GM12878 (cell line): ENCODE measurements around the gene CD93. TPM values are rescaled to one million over a fixed set of nuclear protein-coding genes. Genes with fewer than 3 reads are reported as not detected.

Source experiments
- ATAC-seq: fragments of 200-7000 bp; cut with Tn5 transposase; 3 replicates; pipeline ENCODE4 v1.9.1; 2020; ENCODE audit warnings: mild to moderate bottlenecking, moderate library complexity
- BruUV-seq: library from RNA; stranded (reverse); fragments of 400-500 nt; replicated peaks from 2 replicates; lab custom pipeline; 2021; lab: Mats Ljungman, UMichigan
- CTCF ChIA-PET: fragments of 300-600 bp; sonication (Branson Sonifier 250); formaldehyde crosslinking; extraction: SDS; loops from one replicate; lab custom pipeline; 2021; ENCODE audit warnings: inconsistent platforms; lab: Yijun Ruan, JAX
- POLR2A ChIA-PET: fragments of 350-600 bp; formaldehyde crosslinking; extraction: SDS; loops from one replicate; lab custom pipeline; 2021; ENCODE audit warnings: inconsistent platforms; lab: Charles Lee
- RAD21 ChIA-PET: fragments of 300-600 bp; sonication (Branson Sonifier 250); formaldehyde crosslinking; loops from one replicate; lab custom pipeline; 2023; ENCODE audit warnings: antibody characterized with exemption; ENCODE audit not compliant: unreplicated experiment; lab: Charles Lee
- SMC1A ChIA-PET: fragments of 300-600 bp; sonication (Branson Sonifier 250); formaldehyde crosslinking; loops from one replicate; lab custom pipeline; 2023; ENCODE audit not compliant: unreplicated experiment, uncharacterized antibody; lab: Charles Lee
- DNase-seq: peaks from one replicate; pipeline ENCODE4 v3.0.0-alpha.2; 2011; ENCODE audit warnings: low read depth, low spot score
- FAIRE-seq: peaks from 3 replicates; lab custom pipeline; 2011; peaks lifted over from hg19 to GRCh38; lab: Jason Lieb, UNC
- H2AFZ ChIP-seq: 2 replicates; pipeline ENCODE4 v1.6.0; 2011; ENCODE audit warnings: low read depth, low read length, control low read depth; ENCODE audit not compliant: control insufficient read depth
- H3K27ac ChIP-seq: 2 replicates; pipeline ENCODE4 v1.5.1; 2011; ENCODE audit warnings: control low read depth; ENCODE audit not compliant: control insufficient read depth, insufficient read depth
- H3K27me3 ChIP-seq, 2 experiments: replicated peaks in 1 of 2; 2 replicates each; pipeline versions ENCODE4 v1.6.0 to v1.6.1; 2011; ENCODE audit warnings: low read length in 1 of 2; ENCODE audit not compliant: control insufficient read depth in 2 of 2, insufficient read depth in 2 of 2
- H3K36me3 ChIP-seq, 2 experiments: 2 replicates each; pipeline ENCODE4 v1.5.1; 2011; ENCODE audit warnings: low read length in 1 of 2; ENCODE audit not compliant: control insufficient read depth in 2 of 2, insufficient read depth in 2 of 2
- H3K4me1 ChIP-seq: 2 replicates; pipeline ENCODE4 v1.6.1; 2011; ENCODE audit warnings: mild to moderate bottlenecking, low read length, moderate library complexity, mixed read lengths; ENCODE audit not compliant: control insufficient read depth, insufficient read depth
- H3K4me2 ChIP-seq: 2 replicates; pipeline ENCODE4 v1.6.0; 2011; ENCODE audit warnings: control low read depth; ENCODE audit not compliant: control insufficient read depth, insufficient read depth
- H3K4me3 ChIP-seq: fragments of 200-600 bp; sonication (generic); 2 replicates; pipeline ENCODE4 v1.5.1; 2016
- H3K79me2 ChIP-seq: 2 replicates; pipeline ENCODE4 v1.6.0; 2011; ENCODE audit warnings: low read length; ENCODE audit not compliant: control insufficient read depth, insufficient read depth
- H3K9ac ChIP-seq: 2 replicates; pipeline ENCODE4 v1.8.0; 2011; ENCODE audit warnings: low read length, control low read depth, mixed read lengths; ENCODE audit not compliant: control insufficient read depth, insufficient read depth
- H3K9me3 ChIP-seq: replicated peaks from 3 replicates; pipeline ENCODE4 v1.5.1; 2011; ENCODE audit warnings: mild to moderate bottlenecking, low read length; ENCODE audit not compliant: control insufficient read depth, insufficient read depth
- H4K20me1 ChIP-seq: 2 replicates; pipeline ENCODE4 v1.6.0; 2011; ENCODE audit not compliant: control insufficient read depth, insufficient read depth
- E2F8 ChIP-seq: fragments of 450-650 bp; IDR thresholded peaks from 2 replicates; pipeline ENCODE4 v1.6.1; 2018; ENCODE audit warnings: mild to moderate bottlenecking, low read depth, moderate library complexity; ENCODE audit not compliant: partially characterized antibody
- PRDM15 ChIP-seq: fragments of 450-650 bp; formaldehyde crosslinking; IDR thresholded peaks from 2 replicates; pipeline ENCODE4 v1.4.0; 2020; ENCODE audit warnings: mild to moderate bottlenecking, moderate library complexity
- RFX5 ChIP-seq: IDR thresholded peaks from 2 replicates; pipeline ENCODE4 v1.6.1; 2011; ENCODE audit warnings: low read depth, low read length, improper control_type of control experiment
- RUNX3 ChIP-seq: IDR thresholded peaks from 2 replicates; pipeline ENCODE4 v1.6.1; 2012; ENCODE audit warnings: low read length, inconsistent platforms
- WGBS: methylation state at CpG from one replicate; pipeline ENCODE4 v1.1.6; 2016; ENCODE audit warnings: low lambda C conversion rate; ENCODE audit not compliant: insufficient replicate concordance, insufficient coverage; ENCODE audit errors: missing lambda C conversion rate; 5-methylcytosine and 5-hydroxymethylcytosine counted together
- in situ Hi-C: fragments of 300-500 bp; cut with MboI; formaldehyde crosslinking; loops from 9 replicates; pipeline ENCODE4 v1.14.3; 2018; ENCODE audit warnings: mixed read lengths
- intact Hi-C: fragments of 100-400 bp; cut with micrococcal nuclease; formaldehyde crosslinking; loops from one replicate; pipeline ENCODE4 v1.14.2; 2022; ENCODE audit not compliant: unreplicated experiment
- polyA plus RNA-seq, 11 experiments: library from polyadenylated mRNA; depleted of rRNA in 4 of 11; unstranded in 6 of 11; stranded (reverse) in 5 of 11; fragments of >200 nt; fragmentation: Nextera tagmentation in 4 of 11; fragmentation: Illumina TruSeq in 1 of 11; extraction: Ambion mirVana in 4 of 11; extraction: Trizol in 1 of 11; gene quantifications; 1 replicate in 1 of 11; 2 replicates in 10 of 11; pipeline versions ENCODE4 v1.2.1 to v1.2.3, GENCODE V29; 2011 to 2016; ENCODE audit warnings: inconsistent platforms in 2 of 11, missing spikeins in 2 of 11, low read depth in 1 of 11
- total RNA-seq, 4 experiments: library from RNA; depleted of rRNA in 3 of 4; stranded (reverse); fragments of >200 nt in 3 of 4; fragmentation: Illumina TruSeq in 1 of 4; extraction: Trizol in 1 of 4; gene quantifications; 2 replicates each; pipeline versions ENCODE4 v1.2.1 to v1.2.3, GENCODE V29; 2013 to 2021

CD93 gene
- total and polyA plus RNA-seq, 10 of the 15 experiments (the other 5 are each of a cell fraction or from before 2014, with no cell fraction given): 0.20 to 2.7 (median 0.92) TPM

- ChIA-PET CTCF (interaction anchor here (0.9 to 1.6 kb wide), 2 partner anchors 31 to 40 kb away, joined by 3 read pairs; no protein-coding TSS in a partner anchor), RAD21 (interaction anchor here (1.1 to 2.6 kb wide), 2 partner anchors 31 to 40 kb away, joined by 4 to 9 read pairs; no protein-coding TSS in a partner anchor)
- H4K20me1 ChIP-seq: no peaks in the 10 kb centered on the region
- H3K36me3 ChIP-seq: no peaks in the 10 kb centered on the region
- intact Hi-C loops: no loop called here
- H3K4me1 ChIP-seq: peaks cover 14% of the 10 kb centered on the region
- TF ChIP-seq RUNX3 (no peak), E2F8 (no peak), PRDM15 (CRISPR knock-in tag) (no peak), RFX5 (no peak)
- TF ChIP-seq, all 136 proteins: peak for 0
- no peak overlapping the region for H2AFZ ChIP-seq
- in situ Hi-C loops: no loop called here
- no peak overlapping the region for H3K4me2 ChIP-seq
- ATAC-seq (no peak), FAIRE-seq (no peak), DNase-seq (no peak)
- H3K4me3 ChIP-seq: no peak overlapping the region
- H3K27me3 ChIP-seq: peaks cover 0 to 3% of the 10 kb centered on the region in 2 experiments; a peak in 1 of 4 replicates
- no peaks in the 10 kb centered on the region for H3K79me2 ChIP-seq
- no TSS peak for BruUV-seq
- H3K9ac ChIP-seq: no peak overlapping the region
- H3K27ac ChIP-seq: no peak overlapping the region
- ChIA-PET SMC1A (interaction anchor here (0.7 to 2.4 kb wide), 4 partner anchors 18 to 150 kb away, joined by 3 to 10 read pairs (median 4); no protein-coding TSS in a partner anchor), POLR2A (interaction anchor here (0.5 kb wide), 1 partner anchor 16 kb away, joined by 6 read pairs; no protein-coding TSS in a partner anchor)
- no peaks in the 10 kb centered on the region for H3K9me3 ChIP-seq
- 76% methylated on average over 24 of the region's 24 CpGs for WGBS
These were observed 1.2 kb downstream of the CD93 start for GRCh38 chr20:23084845-23085365.
